HG03558 (cell line): ENCODE results near the gene R3HDM2.
"Not testable (repeated sequence)": the region's sequence is repeated elsewhere in the genome, so short reads cannot be mapped to it uniquely, and the experiment has no call there.

Experiments
- ATAC-seq: cut with Tn5 transposase; IDR thresholded peaks from one replicate; pipeline ENCODE4 v1.9.1; 2021; ENCODE audit warnings: moderate number of reproducible peaks; ENCODE audit not compliant: unreplicated experiment; ENCODE audit errors: extremely low read depth

The R3HDM2 gene

DNA sequence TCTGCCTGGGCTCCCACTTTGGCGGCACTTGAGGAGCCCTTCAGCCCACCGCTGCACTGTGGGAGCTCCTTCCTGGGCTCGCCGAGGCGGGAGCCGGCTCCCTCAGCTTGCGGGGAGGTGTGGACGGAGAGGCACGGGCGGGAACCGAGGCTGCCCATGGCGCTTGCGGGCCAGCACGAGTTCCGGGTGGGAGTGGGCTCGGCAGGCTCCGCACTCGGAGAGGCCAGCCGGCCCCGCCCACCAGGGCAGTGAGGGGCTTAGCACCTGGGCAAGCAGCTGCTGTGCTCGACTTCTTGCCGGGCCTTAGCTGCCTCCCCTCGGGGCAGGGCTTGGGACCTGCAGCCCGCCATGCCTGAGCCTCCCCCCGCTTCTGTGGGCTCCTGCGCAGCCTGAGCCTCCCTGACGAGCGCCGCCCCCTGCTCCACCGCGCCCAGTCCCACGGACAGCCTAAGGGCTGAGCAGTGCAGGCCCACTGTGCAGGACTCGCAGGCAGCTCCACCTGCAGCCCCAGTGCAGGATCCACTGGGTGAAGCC, 44.6 kb downstream of the R3HDM2 start:
- no peak for ATAC-seq

DNA sequence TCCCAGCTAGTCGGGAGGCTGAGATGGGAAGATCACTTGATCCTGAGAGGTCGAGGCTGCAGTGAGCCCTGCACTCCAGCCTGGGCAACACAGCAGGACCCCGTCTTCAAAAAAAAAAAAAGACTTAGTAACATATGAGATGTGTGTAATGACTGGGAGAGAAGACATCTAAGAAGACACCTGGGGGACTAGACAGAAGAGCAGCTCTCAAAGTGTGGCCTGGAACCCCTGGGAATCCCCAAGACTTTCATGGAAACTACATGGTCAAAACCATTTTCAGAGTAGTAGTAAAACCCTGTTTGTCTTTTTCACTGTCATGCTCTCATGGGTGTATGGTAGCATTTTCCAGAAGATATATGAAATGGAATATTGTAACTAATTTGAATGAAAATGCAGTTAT, 45.3 kb downstream of the R3HDM2 start:
- ATAC-seq = no peak

DNA sequence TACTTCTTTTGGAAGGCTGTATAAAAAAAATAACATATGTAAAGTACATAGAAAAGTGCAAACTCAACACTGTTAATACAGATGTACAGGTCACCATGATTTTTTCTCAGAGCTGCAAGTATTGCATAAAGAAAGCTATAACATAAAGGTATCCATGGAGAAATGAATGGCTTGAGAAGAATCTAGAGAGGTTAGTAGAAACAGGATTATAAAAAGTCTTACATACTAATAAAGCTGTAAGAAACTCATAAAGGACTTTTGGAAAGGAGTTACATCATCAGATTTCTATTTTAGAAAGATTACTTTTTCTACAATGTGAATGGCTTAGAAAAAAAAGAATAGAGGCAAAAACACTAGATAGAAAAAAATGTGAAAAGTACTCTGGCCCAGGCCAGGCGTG, 46.4 kb downstream of the R3HDM2 start:
- ATAC-seq = no peak

DNA sequence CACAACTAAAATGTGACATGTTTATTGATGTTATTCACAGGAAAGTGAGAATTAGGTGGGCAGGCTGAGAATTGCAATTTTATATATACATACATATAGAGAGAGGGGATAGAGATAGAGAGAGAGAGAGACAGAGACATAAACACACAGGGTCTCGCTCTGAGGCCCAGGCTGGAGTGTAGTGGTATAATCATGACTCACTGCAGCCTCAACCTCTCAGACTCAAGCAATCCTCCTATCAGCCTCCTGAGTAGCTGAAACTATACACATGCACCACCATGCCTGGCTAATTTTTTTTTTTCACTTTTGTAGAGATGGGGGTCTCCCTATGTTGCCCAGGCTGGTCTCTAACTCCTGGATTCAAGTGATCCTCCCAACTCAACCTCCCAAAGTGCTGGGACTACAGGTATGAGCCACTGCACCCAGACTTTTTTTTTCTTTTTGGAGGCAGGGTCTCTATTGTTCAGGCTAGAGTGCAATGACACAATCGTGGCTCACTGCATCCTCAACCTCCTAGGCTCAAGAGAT, 49.1 kb downstream of the R3HDM2 start:
- no peak for ATAC-seq

DNA sequence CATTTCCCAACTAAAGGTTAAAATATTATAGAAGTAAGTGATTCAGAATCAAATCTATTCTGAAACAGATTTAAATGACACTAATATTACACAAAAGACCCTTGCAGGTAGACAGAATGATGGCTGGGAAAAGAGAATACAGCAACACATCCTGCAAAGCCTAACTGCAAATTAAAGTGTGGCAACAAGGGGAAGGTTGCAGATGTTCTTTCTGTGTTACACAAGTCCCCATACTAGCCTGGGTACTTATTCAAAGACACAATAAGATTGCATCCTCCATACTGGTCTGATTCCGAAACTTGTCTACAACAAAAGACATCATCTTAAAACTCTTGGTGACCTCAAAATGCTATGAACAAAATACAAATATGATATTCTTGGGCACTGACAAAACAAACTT, 50.5 kb downstream of the R3HDM2 start:
- ATAC-seq = no peak

DNA sequence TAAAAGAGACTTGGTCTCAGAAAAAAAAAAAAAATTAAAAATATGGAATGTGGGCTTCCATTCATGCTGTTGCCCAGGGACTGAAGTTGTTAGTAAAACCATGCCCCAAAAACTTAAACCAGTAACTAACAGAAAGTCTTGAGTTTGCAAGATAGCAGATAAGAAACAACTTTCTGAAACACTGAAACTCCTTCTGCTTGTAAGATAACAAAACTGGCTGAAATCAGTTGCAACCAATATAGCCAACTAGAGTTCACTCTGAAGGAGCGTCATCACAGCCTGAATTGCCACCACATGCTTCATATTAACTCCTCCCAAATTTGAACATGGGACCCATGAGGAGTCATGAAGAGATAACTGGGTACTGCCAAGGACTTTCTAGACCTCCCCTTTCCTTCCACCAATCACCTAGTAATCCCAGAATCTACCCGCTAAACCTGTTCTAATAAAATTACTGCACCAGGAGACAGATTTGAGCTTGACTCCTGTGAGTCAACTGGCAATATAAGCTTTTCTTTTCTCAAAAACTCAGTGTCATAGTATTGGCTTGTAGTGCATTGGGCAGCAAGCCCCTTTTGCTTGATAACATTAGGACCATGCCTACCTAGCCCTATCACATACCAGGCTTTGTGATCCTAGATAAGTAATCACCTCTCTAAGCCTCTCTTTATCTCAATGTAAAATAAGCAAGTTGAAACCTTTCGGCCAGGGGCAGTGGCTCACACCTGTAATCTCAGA, 53.6 kb downstream of the R3HDM2 start:
- no peak for ATAC-seq

DNA sequence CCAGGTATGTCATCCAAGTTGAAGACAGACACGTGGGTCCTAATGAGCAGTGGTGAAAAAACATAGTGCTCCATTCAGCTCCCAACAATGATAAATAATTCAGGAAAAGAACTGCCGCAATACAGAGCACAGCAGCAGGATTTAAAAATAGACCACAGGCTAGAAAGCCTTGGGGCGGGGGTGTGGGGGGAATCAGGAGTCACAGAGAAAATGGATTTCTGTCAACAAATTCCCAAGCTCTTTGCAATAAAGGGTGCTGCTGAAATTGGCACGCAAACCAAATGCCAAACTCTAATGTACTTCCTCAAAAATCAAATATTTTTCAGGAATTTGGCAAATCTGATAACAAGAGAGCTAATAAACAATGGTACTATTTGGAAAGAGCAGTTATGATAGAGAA, 58.6 kb downstream of the R3HDM2 start:
- ATAC-seq = no peak

DNA sequence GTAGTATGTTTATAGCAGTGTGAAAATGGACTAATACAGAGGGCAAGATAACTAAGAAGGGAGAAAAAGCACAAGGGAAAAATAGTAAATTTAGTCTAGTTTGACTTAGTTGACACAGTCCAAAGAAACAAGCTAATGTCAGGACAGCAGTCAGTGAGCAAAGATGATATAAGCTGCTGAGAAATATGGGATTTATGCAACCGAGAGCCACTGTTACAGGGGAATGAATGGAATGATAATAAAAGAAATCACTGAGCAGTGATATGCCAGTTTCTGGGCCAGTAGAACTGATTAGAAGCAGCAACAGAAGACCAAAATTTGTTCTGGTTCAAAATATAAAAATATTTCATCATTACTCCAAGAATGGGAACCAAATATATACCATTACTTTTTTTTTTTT, 60.1 kb downstream of the R3HDM2 start:
- no peak for ATAC-seq

DNA sequence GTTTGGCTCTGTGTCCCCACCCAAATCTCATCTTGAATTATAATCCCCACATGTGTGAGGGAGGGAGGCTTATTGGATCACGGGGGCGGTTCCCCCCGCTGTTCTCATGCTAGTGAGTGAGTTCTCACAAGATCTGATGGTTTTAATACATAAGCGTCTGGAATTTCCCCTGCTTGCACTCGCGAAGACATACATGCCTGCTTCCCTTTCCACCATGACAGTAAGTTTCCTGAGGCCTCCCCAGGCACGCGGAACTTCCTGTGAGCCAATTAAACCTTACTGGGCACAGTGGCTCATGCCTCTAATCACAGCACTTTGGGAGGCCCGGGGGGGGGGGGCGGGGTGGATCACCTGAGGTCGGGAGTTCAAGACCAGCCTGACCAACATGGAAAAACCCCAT, 60.8 kb downstream of the R3HDM2 start:
- no peak for ATAC-seq

DNA sequence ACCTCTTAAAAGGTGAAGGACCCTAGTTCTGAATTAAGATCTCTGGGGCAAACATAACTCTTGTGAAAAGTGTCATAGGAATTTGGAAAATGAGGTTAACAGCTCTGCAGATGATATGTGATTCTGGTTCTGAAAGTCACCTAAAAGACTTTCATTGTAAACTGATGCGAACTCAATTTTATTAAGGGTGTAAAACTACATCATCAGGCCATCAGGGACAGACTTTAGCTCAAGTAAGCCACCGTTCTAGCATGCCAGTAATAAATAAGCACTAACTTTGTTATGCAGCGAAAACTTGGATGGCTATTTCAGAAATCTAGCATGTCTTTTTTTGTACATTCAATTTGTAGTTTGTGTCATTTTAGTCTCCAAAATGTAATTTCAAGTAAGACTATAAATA, 61.6 kb downstream of the R3HDM2 start:
- ATAC-seq = no peak

DNA sequence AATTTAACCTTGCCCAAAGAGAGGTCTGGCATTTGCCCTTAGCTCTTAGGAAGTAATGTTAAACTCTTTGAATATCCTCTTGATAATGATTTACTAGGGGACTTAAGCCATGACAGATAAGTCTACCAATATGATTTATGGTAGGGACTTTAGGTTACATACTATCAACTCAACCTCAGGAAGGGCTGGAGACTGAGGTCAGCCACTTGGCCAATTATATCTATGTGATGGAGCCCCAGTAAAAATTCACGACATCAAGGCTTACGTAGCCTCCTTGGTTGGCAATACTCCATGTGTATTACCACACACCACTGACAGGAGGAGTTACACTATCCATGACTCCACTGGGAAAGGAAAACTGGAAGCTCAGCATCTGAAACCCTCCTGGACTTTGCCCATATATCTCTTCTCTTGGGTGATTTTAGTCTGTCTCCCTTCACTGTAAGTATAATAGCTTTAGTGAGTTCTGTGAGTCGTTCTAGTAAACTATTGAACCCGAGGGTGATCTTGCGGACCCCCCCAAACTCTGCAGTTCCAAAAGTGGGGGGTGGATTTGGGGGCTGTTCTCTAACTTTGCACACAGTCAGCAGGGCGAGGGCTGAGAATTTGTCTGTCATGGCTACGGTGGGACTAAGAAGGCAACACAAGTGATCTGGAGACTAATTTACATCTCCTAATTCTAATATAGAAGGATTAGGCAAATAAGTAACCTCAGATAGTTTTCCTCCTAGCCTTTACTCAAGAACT, 62.3 kb downstream of the R3HDM2 start:
- ATAC-seq = no peak

DNA sequence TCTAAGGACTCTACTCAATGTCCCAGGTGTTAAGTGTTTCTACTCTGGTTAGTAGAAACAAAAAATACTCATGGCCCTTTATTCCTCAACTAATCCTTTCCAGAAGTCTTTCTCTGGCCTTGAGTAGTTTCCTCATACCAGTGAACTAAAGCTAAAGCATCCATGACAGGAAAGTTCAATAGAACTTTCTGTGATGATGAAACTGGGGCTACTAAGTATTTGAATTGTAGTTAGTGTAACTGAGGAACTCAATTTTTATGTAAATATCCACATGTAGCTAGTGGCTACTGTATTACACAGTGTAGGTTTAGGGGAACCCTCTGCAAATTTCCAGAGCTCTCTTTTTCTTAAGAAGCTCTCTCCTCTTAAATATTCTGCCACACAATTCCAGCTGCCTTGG, 63.7 kb downstream of the R3HDM2 start:
- no peak for ATAC-seq

DNA sequence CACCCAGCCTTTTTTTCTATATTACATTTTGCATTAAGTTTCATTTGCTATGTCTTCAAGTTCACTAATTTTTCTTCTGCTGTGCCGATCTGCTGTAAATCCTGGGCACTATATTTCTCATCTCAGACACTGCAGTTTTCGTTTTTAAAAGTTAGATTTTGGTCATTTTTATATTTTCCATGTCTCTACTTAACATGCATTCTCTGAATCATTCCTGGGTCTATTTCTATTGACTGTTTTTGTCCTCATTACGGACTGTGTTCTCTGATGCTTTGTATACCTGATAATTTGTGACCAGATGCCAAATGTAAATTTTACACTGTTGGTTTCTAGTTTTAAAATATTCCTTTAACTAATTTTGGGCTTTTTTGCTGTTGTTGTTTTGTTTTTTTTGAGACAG, 64.5 kb downstream of the R3HDM2 start:
- no peak for ATAC-seq

DNA sequence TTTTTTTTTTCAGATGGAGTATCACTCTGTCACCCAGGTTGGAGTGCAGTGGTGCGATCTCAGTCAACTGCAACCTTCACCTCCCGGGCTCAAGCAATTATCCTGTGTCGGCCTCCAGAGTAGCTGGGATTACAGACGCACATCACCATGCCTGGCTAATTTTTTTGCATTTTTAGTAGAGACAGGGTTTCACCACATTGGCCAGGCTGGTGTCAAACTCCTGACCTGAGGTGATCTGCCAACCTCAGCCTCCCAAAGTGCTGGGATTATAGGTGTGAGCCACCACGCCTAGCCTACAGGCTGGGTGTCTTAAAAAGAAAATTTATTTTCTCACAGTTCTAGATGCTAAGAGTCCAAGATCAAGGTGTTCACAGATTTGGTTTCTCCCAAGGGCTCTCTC, 66.7 kb downstream of the R3HDM2 start:
- not testable (repeated sequence) for ATAC-seq

DNA sequence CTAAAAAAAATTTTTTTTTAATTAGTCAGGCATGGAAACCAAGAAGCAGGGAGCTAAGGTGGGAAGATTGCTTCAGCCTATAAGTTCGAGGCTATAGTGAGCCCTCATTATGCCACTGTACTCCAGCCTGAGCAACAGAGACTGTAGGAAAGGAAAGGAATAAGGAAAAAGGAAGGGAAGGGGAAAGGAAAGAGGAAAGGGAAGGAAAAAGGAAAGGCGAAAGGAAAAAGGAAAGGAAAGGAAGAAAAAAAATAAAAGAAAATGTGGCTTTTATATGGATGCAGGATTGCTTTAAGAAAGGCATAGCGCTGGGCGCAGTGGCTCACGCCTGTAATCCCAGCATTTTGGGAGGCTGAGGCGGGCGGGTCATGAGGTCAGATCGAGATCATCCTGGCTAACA, 70.4 kb downstream of the R3HDM2 start:
- ATAC-seq = no peak

DNA sequence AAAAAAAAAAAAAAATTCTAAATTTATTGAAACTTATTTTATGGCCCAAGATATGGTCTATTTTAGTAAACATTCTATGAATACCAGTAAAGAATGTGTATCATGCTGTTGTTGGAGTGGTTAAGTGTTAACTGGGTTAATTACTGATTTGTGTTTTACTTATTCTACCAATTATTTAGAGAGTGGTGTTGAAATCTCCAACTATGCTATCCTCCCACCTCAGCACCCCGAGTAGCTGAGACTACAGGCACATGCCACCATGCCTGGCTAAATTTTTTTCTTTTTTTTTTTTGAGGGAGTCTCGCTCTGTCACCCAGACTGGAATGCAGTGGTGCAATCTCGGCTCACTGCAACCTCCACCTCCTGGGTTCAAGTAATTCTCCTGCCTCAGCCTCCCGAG, 72.2 kb downstream of the R3HDM2 start:
- no peak for ATAC-seq

DNA sequence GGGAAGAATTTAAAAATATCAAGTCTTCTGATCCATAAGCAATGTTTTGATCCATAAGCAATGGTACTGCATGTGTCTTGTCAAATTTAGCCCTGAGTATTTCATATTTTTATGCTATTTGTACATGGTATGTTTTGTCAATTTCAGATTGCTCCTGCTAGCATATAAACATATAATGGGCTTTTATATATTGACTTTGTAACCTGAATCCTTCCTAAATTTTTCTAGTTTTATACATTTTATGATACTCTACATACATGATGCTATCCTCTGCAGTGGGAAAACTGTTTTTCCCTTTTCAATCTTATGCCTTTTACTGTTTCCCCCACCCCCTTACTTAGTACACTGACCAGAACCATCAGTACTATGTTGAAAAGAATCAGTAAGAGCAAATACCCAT, 75.1 kb downstream of the R3HDM2 start:
- no peak for ATAC-seq

DNA sequence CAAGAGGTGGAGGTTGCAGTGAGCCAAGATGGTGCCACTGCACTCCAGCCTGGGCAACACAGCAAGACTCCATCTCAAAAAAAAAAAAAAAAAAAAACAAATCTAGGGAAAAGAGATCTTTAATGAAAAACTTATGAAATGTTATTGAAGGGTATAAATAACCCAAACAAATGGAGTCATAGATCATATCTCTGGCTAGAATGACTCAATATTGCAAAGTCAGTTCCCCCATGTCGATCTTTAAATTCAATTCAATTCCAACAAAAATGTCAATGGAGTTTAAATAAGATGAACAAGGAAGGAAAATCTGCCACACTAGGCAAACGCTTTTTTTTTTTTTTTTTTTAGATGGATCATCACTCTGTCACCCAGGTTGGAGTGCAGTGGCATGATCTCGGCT, 78.7 kb downstream of the R3HDM2 start:
- ATAC-seq = no peak

DNA sequence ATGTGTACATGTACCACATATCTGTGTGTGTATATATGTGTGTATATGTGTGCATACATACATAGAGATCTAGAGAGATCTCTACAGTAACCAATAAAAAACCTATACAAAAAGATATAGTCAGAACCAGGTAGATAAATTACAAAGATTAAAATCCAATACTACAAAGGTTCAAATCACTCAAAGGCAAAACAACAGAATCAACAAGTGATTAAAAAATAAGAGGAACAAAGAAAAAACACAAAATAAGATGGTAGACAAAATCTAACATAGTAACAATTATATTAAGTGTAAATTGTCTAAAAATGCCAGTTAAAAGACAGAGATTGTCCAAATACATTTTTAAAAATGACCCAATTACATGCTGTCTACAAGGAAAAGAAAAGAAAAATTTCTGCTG, 83.6 kb downstream of the R3HDM2 start:
- no peak for ATAC-seq

DNA sequence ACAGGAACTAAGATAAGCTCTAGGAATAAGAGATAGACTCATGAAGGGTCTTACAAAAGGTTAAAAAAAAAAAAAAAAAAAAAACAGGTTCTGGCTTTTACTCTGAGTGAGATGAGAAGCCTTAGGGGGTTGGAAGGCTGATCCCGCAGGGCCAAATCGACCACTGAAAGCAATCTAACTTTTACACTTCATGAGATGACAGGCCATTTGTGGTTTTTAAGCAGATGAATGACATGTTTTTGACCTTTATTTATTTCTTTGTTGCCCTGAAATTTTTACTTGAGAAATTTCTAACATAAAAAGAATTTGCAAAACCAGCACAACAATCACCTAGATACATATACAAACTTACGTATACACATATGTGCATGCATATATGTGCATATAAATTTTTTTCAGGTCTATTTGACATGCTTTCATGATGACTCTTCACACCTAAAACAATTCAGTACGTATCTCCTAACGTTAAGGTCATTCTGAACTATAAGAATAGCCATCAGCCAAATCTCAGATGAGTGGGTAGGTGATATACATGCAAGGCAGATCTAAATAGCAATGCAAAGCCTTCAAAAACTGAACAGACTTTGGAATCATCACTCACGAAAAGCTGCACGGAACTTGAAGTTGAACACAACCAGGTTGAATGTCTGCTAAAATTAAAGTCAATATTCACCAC, 87.0 kb downstream of the R3HDM2 start:
- ATAC-seq = no peak

DNA sequence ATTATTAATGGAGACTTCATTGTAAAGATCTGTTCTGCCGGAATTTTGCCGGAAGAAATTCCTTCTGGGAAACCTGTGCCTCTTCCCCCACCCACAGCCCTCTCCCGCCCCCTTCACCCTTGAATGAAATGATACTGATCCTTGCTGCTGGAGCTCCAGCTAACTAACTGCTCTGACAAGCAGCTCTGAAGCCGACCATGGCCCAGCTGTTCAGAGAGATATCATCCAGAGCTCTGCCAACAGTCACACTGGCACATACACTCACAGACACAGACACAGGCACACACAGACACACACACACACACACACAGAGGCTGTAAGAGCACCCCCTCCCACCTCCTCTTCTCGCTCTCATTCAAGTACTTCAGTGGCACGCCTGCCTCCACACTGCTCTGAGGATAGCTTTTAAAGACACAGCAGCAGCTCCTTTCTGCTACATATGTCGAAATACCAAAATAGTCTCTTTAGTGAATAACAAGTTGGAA, 88.6 kb downstream of the R3HDM2 start:
- no peak for ATAC-seq
